Endothelial cell of umbilical vein (primary cell): ENCODE measurements around the gene KRT84. TPM values are rescaled to one million over a fixed set of nuclear protein-coding genes. Genes with fewer than 3 reads are reported as not detected.

ENCODE experiments used
- BruUV-seq: library from RNA; stranded (reverse); fragments of 400-500 nt; replicated peaks from 2 replicates; lab custom pipeline; 2021; lab: Mats Ljungman, UMichigan
- CTCF ChIA-PET: fragments of 300-600, 350-600 bp; sonication (Branson Sonifier 250); formaldehyde crosslinking; loops from one replicate; lab custom pipeline; 2021; ENCODE audit warnings: antibody characterized with exemption, inconsistent platforms; lab: Charles Lee
- POLR2A ChIA-PET: fragments of 300-600, 350-600 bp; sonication (Branson Sonifier 250); formaldehyde crosslinking; loops from one replicate; lab custom pipeline; 2021; ENCODE audit warnings: antibody characterized with exemption, inconsistent platforms; lab: Charles Lee
- DNase-seq: peaks from one replicate; pipeline ENCODE4 v3.0.0-alpha.2; 2011; ENCODE audit warnings: low read depth, low spot score
- FAIRE-seq: peaks from 2 replicates; lab custom pipeline; 2011; peaks lifted over from hg19 to GRCh38; lab: Jason Lieb, UNC
- H2AFZ ChIP-seq: 2 replicates; pipeline ENCODE4 v1.6.0; 2012; ENCODE audit warnings: low read depth, low read length, control low read depth, inconsistent platforms
- H3K27ac ChIP-seq: 2 replicates; pipeline ENCODE4 v1.5.1; 2011; ENCODE audit warnings: low read depth, mild to moderate bottlenecking, control low read depth, low read length, moderate library complexity; ENCODE audit not compliant: insufficient read depth
- H3K27me3 ChIP-seq, 2 experiments: 2 replicates each; pipeline versions ENCODE4 v1.6.0 to v1.6.1; 2011; ENCODE audit warnings: low read length in 2 of 2, mixed read lengths in 1 of 2; ENCODE audit not compliant: control insufficient read depth in 2 of 2, insufficient read depth in 2 of 2
- H3K36me3 ChIP-seq, 2 experiments: 2 replicates in 1 of 2; 3 replicates in 1 of 2; pipeline ENCODE4 v1.5.1; 2011; ENCODE audit warnings: low read length in 2 of 2, mild to moderate bottlenecking in 1 of 2, moderate library complexity in 1 of 2; ENCODE audit not compliant: control insufficient read depth in 2 of 2, insufficient read depth in 2 of 2; ENCODE audit errors: extremely low read depth in 1 of 2
- H3K4me1 ChIP-seq: 3 replicates; pipeline ENCODE4 v1.5.1; 2011; ENCODE audit warnings: mild to moderate bottlenecking, low read length; ENCODE audit not compliant: control insufficient read depth, insufficient read depth; ENCODE audit errors: extremely low read depth
- H3K4me2 ChIP-seq: 2 replicates; pipeline ENCODE4 v1.6.1; 2011; ENCODE audit warnings: low read length, control low read depth, mixed read lengths; ENCODE audit not compliant: insufficient read depth
- H3K4me3 ChIP-seq, 3 experiments: fragments of 200-600 bp in 1 of 3; sonication (generic), shearing (Covaris generic) in 1 of 3; replicated peaks in 1 of 3; 2 replicates each; pipeline ENCODE4 v1.5.1; 2011 to 2016; ENCODE audit warnings: control low read depth in 3 of 3, low read length in 3 of 3, mild to moderate bottlenecking in 2 of 3, inconsistent platforms in 1 of 3, low read depth in 1 of 3, moderate library complexity in 1 of 3; ENCODE audit not compliant: insufficient read depth in 1 of 3
- H3K79me2 ChIP-seq: 2 replicates; pipeline ENCODE4 v1.6.0; 2012; ENCODE audit warnings: low read length, inconsistent platforms; ENCODE audit not compliant: control insufficient read depth, insufficient read depth
- H3K9ac ChIP-seq: replicated peaks from 2 replicates; pipeline ENCODE3; 2011; ENCODE audit warnings: low read length, control low read depth; ENCODE audit not compliant: insufficient read depth; ENCODE audit errors: extremely low read depth
- H3K9me1 ChIP-seq: replicated peaks from 3 replicates; pipeline ENCODE4 v1.6.0; 2011; ENCODE audit warnings: mild to moderate bottlenecking, low read length; ENCODE audit not compliant: control insufficient read depth, insufficient read depth; ENCODE audit errors: extremely low read depth
- H3K9me3 ChIP-seq: replicated peaks from 2 replicates; pipeline ENCODE4 v1.5.1; 2012; ENCODE audit warnings: low read length, inconsistent platforms; ENCODE audit not compliant: control insufficient read depth, insufficient read depth
- H4K20me1 ChIP-seq: replicated peaks from 2 replicates; pipeline ENCODE3; 2011; ENCODE audit warnings: mild to moderate bottlenecking, low read length; ENCODE audit not compliant: control insufficient read depth, insufficient read depth; ENCODE audit errors: extremely low read depth
- CTCF ChIP-seq, 2 donors: IDR thresholded peaks; 1 replicate in 1 of 2; 2 replicates in 1 of 2; pipeline ENCODE4 v1.5.1; 2011; ENCODE audit warnings: low read length in 2 of 2, mild to moderate bottlenecking in 2 of 2, moderate library complexity in 2 of 2, control low read depth in 1 of 2, inconsistent platforms in 1 of 2, low read depth in 1 of 2; ENCODE audit not compliant: insufficient read depth in 1 of 2; ENCODE audit errors: extremely low read depth in 1 of 2
- EZH2 ChIP-seq: IDR thresholded peaks from 2 replicates; pipeline ENCODE4 v1.6.1; 2012; ENCODE audit warnings: borderline replicate concordance, low read depth, mild to moderate bottlenecking, moderate library complexity, low read length, inconsistent platforms; ENCODE audit not compliant: severe bottlenecking
- GATA2 ChIP-seq: IDR thresholded peaks from 2 replicates; pipeline ENCODE4 v1.7.0; 2011; ENCODE audit warnings: low read depth, mild to moderate bottlenecking, moderate library complexity, mixed read lengths, low read length; ENCODE audit not compliant: insufficient read length, insufficient read depth
- JUN ChIP-seq: IDR thresholded peaks from 2 replicates; pipeline ENCODE4 v1.6.1; 2011; ENCODE audit warnings: borderline replicate concordance, low read depth; ENCODE audit not compliant: insufficient read length, insufficient read depth
- MAX ChIP-seq: IDR thresholded peaks from 2 replicates; pipeline ENCODE4 v1.6.1; 2011; ENCODE audit not compliant: insufficient read depth, insufficient read length
- MYC ChIP-seq: IDR thresholded peaks from one replicate; pipeline ENCODE4 v1.6.1; 2011; ENCODE audit warnings: mild to moderate bottlenecking, low read depth, low read length
- POLR2A ChIP-seq: IDR thresholded peaks from 2 replicates; pipeline ENCODE4 v1.6.1; 2012; ENCODE audit warnings: low read depth, mild to moderate bottlenecking, control low read depth, low read length
- POLR2AphosphoS5 ChIP-seq: IDR thresholded peaks from 2 replicates; pipeline ENCODE4 v1.6.1; 2012; ENCODE audit warnings: low read depth, mild to moderate bottlenecking, control low read depth, low read length, moderate library complexity; ENCODE audit not compliant: insufficient read depth
- dilution Hi-C: fragments of 300-500 bp; cut with MboI; formaldehyde crosslinking; loops from one replicate; pipeline ENCODE4 v1.15.0; 2019; ENCODE audit warnings: low sequenced_read_pairs; ENCODE audit not compliant: extremely low pct_ligation_motif_present
- intact Hi-C: fragments of 100-400 bp; cut with micrococcal nuclease; formaldehyde crosslinking; loops from one replicate; pipeline ENCODE4 v1.10.0; 2022
- polyA plus RNA-seq, 4 experiments: library from polyadenylated mRNA; depleted of rRNA in 3 of 4; stranded (reverse) in 3 of 4; unstranded in 1 of 4; fragments of >200 nt; gene quantifications; 2 replicates each; pipeline versions ENCODE4 v1.2.1 to v1.2.3, GENCODE V29; 2011 to 2012; ENCODE audit warnings: missing spikeins in 1 of 4
- total RNA-seq: library from RNA; stranded (reverse); gene quantifications from 2 replicates; pipeline ENCODE4 v1.2.3, GENCODE V29; 2021

Gene KRT84
- total and polyA plus RNA-seq, 2 donors (not counting 3 experiments of a cell fraction or from before 2014, with no cell fraction given) = not detected

GRCh38 chr12:52402377-52402776 is 16.9 kb upstream of the KRT84 start:
- Histone ChIP-seq H3K36me3 (no peaks in the 10 kb centered on the region), H4K20me1 (no peaks in the 10 kb centered on the region), H3K9me3 (no peaks in the 10 kb centered on the region), H2AFZ (no peak overlapping the region), H3K4me1 (no peaks in the 10 kb centered on the region), H3K4me3 (no peak overlapping the region), H3K9me1 (no peaks in the 10 kb centered on the region), H3K4me2 (no peak overlapping the region), H3K27me3 (peaks cover 0 to 5% of the 10 kb centered on the region in 2 experiments), H3K27ac (no peak overlapping the region), H3K9ac (no peak overlapping the region), H3K79me2 (no peaks in the 10 kb centered on the region)
- POLR2A ChIA-PET = no interaction called here
- FAIRE-seq = no peak
- intact Hi-C loops = no loop called here
- no peak for DNase-seq
- no peak for TF ChIP-seq POLR2A
- CTCF ChIA-PET = interaction anchor here (1.6 kb wide), 1 partner anchor 463 kb away, joined by 3 read pairs; no protein-coding TSS in a partner anchor
- dilution Hi-C loops = no loop called here
- BruUV-seq = no TSS peak

GRCh38 chr12:52401926-52402325 is 16.5 kb upstream of the KRT84 start:
- H3K4me1 ChIP-seq = no peaks in the 10 kb centered on the region
- no peak overlapping the region for H2AFZ ChIP-seq
- DNase-seq (no peak), FAIRE-seq (no peak)
- intact Hi-C loops = no loop called here
- TF ChIP-seq POLR2AphosphoS5 (no peak), CTCF (IDR thresholded peaks at IDR 0.05; ENCODE audit: extremely low read depth in 1 of 2, insufficient read depth in 1 of 2, low read depth in 1 of 2, low read length in 2 of 2) (no peak), JUN (no peak), EZH2 (no peak), MAX (no peak), POLR2A (no peak), GATA2 (no peak), MYC (no peak)
- no peaks in the 10 kb centered on the region for H4K20me1 ChIP-seq
- POLR2A ChIA-PET = no interaction called here
- dilution Hi-C loops = no loop called here
- no peak overlapping the region for H3K4me2 ChIP-seq
- no peak overlapping the region for H3K4me3 ChIP-seq
- CTCF ChIA-PET = interaction anchor here (1.3 to 1.6 kb wide), 2 partner anchors 11 to 464 kb away, joined by 3 to 5 read pairs; no protein-coding TSS in a partner anchor
- H3K9ac ChIP-seq = no peak overlapping the region
- no TSS peak for BruUV-seq
- no peaks in the 10 kb centered on the region for H3K9me3 ChIP-seq
- H3K79me2 ChIP-seq = no peaks in the 10 kb centered on the region
- H3K9me1 ChIP-seq = no peaks in the 10 kb centered on the region
- no peak overlapping the region for H3K27ac ChIP-seq
- no peaks in the 10 kb centered on the region for H3K36me3 ChIP-seq
- peaks cover 0 to 5% of the 10 kb centered on the region in 2 experiments for H3K27me3 ChIP-seq
